Embryonic facial prominence (tissue), 1 donor: ENCODE measurements around the gene RBL2.
"Not testable (repeated sequence)": the region's sequence is repeated elsewhere in the genome, so short reads cannot be mapped to it uniquely, and the experiment has no call there.

Experiments
- DNase-seq: peaks from one replicate; pipeline ENCODE4 v3.0.0-alpha.2; 2016; ENCODE audit errors: extremely low spot score

Gene RBL2

GRCh38 chr16:53539346-53539745 lies 105.1 kb downstream of the RBL2 start:
- not testable (repeated sequence) for DNase-seq

DNA sequence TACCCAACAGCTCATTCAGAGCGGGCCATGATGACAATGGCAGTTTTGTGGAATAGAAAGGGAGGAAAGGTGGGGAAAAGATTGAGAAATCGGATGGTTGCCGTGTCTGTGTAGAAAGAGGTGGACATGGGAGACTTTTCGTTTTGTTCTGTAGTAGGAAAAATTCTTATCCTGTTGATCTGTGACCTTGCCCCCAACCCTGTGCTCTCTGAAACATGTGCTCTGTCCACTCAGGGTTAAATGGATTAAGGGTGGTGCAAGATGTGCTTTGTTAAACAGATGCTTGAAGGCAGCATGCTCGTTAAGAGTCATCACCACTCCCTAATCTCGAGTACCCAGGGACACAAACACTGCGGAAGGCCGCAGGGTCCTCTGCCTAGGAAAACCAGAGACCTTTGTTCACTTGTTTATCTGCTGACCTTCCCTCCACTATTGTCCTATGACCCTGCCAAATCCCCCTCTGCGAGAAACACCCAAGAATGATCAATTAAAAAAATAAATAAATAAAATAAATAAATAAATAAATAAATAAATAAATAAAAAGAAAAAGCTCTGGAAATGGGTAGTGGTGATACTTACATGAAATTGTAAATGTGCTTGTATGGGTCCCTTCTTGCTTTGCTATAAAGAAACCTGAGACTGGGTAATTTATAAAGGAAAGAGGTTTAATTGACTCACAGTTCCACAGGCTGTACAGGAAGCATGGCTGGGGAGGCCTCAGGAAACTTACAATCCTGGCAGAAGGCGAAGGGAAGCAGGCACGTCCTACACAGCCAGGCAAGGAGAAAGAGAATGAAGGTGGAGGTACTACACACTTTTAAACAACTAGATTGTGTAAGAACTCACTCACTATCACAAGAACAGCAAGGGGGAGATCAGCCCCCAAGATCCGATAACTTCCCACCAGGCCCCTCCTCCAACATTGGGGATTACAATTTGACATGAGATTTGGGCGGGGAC lies 105.8 kb downstream of the RBL2 start:
- DNase-seq, result not testable (repeated sequence)
